NCI-H748 treated with DMSO at 0.1 percent for 48 hours (cell line): ENCODE measurements around the gene FRK.
"Not testable (repeated sequence)": the region's sequence is repeated elsewhere in the genome, so short reads cannot be mapped to it uniquely, and the experiment has no call there.

Experiments used
- DNase-seq: peaks from one replicate; lab custom pipeline; 2025; lab: John Stamatoyannopoulos, UW

The FRK gene

DNA sequence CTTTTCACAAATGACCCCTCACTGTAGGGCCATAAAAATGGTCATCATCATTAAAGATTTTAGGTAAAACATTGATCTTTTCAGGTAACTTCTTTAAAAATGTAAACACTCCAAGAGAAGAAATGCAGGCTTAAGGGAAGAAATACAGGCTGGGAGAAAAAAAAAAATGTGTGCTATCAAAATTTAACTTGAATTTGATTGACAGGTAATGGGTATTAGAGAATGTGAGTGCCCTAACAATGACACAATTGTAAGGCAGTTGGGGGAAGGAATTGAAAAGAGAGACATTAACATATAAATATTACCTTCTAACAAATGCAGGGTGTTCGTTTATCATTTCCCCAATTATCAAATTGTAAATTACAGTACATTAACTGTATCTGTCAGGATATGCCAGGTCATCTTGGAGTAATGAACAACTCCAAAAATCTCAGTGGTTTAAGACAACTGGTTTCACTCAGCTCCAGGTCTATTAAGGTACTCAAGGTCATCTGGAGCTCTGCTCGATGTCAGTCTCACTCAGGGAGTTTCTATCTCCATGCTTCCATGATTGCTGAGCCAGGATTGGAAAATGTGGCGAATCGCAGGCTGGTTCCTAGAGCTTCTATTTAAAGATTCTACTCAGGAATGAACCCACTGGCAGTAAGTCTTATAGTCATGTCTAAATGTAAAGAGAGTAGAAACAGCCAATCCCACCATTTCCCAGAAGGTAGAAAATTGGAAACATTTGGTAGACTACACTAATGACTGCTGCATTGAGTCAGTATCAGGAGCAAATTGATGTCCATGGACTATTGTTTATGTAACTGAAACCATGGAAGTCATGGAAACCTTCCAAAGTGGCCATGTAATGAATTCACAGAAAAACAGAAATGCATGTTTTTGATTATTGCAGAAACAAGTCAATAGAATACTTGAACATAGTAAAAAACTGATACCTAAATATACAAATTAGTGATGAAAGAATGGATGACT lies 55.6 kb downstream of the FRK start:
- no peak for DNase-seq

DNA sequence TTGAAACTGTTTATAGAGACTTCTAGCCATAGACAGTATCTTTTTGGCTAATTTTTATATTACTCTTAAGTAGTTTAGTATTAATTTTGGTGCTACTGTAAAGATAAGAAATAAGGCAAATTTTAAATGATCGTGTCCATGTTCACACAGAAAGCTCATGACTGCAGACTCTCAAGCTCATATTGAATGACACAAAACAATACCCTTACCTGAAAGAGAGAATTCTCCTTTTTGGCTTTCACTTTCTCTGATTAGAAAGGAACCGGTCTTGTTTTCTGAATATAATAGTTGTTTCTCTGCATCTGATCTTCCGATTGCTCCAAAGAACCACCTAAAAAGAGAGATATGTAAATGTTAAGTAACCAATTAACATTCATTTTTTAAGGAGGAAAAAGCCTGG lies 57.0 kb downstream of the FRK start:
- DNase-seq, result no peak

DNA sequence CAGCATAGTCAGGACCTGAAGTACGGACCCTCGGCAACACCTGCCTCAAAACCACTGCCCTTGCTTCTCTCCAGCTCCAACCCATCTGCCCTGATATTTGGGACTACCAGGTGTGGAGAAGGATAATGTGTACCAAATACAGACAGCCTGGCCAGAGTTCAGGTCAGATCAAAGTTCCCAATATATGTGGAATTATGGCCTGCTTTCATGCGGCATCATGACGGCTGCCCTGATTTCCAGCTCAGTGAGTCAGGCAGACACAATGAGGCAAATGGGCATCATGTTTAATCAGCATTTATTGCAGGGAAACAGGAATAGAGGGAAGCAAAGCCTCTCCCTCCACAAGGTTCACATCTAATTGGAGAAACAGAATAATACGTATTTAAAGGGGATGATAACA lies 57.9 kb downstream of the FRK start:
- no peak for DNase-seq

DNA sequence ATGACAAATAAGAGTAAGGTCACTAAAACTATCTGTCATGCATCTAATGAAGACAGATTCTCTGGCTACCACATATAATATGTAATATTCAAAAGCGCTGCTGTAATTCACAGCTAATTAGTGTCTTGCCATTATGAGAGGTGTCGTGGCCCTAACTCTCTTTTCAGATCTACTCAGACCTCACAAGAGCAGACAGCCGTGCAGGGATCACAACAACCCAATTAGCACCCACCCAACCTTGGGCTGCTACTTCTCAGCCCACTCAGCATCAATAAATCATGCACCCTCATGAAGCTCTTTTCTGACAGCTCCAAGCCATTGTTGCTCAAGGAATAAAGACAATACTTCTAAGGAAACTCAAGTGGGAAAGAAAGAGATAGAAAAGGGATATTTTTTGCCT lies 61.5 kb downstream of the FRK start:
- DNase-seq, result no peak

DNA sequence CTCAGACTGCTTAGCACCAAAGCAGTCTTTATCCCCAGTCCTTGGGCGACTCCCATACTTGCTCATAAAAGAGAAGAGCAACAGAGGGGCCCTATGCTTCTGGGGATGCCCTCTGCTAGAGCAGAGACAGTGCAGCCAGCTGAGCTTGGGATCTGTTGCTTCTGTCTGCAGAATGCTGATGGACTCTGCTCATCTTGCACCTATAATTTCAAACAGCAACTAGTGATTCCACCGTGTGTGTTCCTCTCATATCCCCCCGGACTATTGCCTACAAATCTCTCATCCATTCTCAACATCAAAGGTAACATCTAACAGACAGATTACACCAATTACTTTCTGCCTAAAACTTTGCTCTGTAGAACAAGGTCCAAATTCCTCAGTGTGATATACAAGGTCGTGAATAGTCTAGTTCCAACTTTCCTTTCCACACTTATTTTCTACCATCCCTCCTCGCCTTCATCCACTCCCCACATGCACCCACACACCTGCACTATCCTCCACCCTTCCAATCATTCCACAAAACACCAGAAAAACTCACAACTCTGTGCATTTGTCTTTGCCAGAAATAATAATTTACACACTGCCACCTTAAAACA lies 62.6 kb downstream of the FRK start:
- DNase-seq, result no peak

DNA sequence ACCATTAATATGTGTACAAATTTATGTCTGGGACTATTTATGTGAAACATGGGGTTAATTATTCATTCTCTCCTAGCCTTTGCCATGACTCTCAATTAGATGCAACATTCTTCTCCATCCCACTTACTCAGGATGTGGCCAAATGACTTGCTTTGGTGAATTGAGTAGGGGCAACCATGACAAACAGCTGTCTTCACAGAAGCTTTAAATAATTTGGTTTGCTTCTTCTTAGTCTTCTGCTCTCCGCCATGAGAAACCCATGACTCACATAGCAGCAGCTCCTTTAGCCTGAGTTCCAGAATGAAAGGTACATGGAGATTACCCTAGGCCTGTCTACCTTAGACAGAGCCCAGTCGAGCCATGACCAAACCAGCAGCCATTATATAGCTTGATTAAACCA lies 74.7 kb downstream of the FRK start:
- DNase-seq, result no peak

DNA sequence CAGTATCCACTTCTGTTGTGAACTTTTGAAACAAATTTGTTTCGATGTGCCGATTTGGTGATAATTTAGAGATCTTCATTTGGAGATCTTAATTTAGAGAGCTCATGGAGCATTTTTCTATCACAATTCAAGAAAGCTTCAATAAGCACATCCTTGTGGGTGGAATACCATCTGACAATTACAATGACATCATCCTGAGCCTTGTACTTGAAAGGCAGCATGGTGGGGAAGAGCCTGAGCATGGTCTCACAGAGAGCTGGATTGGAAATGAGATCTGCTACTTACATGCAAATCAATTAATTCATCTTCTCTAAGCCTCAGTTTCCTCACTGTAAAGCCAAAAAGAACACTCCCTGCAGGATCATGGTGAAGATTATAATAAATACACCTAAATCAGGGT lies 75.9 kb downstream of the FRK start:
- no peak for DNase-seq

DNA sequence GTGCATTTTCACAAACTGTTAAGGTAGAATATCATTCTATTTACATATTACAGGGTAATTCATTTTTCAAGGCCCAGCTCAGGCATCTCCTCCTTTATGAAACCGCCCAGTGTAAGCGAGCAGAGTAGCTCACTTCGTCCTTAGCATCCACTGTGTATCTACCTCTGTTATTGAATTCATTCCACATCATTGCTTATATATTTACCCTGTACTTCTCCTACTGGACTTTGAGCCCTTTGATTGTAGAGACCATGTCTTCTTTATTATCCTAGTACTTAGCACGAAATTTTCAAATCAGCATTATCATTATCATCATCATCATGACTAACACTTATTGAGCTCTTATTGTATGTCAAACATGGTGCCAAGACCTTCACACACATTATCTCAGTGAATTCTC lies 76.7 kb downstream of the FRK start:
- DNase-seq, result no peak

DNA sequence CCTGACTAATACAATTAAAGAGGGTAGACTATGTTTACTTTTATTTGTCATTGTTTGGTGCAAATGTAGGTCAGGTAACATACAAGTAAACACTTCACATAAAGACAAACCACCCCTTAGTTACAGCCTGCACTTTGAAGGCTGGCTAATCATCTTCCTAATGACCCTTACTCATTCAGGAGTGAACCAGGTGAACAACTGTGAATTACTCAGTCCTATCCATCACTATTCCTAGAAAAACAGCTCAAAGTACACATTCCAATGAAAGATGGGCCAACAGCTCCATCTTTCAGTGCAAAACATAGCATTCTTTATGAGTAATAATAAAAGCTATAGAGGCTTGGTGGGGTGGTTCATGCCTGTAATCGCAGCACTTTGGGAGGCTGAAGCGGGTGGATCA lies 78.2 kb downstream of the FRK start:
- DNase-seq, result no peak

DNA sequence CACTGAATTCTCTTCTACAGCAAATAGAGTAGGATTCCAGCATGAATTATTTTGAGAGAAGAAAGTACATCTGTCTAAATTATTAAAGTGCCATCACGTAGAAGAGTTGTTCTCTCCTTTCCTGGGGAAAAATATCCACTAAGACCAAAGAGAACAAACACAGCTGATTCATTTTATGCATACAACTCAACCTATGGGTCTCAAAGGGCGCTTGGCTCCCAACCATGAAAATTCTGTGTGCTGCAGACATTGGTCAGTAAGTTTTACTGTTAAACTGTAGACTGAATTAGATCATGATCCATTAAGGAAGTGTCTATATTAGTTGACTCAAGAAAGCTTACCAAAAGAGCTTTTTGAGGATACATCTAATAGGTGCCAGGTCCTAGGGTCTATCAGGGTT lies 83.5 kb downstream of the FRK start:
- no peak for DNase-seq

DNA sequence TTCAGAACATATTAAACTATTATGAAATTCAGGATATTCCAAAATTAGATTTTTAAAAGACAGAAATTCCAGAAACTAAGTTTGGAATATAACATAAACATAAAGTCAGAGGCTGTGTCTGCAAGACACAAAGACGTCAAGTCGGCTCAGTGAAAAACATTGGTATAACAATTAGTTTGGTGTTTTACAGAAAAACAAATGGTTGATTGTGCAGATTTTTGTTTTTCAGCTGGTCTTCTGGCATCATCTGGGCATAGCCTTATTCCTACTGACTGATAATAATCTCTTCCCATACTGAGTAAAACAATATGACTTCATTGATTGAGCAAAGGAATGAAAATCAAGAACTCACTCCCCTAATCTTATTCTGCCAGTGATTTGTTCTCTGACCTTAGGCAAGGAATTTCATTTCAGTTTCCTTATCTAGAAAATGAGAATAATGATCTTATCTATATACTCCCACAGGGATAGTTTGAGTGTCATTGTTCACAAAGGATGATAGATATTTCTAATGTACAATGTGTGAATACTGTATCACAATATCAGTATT lies 84.3 kb downstream of the FRK start:
- no peak for DNase-seq

DNA sequence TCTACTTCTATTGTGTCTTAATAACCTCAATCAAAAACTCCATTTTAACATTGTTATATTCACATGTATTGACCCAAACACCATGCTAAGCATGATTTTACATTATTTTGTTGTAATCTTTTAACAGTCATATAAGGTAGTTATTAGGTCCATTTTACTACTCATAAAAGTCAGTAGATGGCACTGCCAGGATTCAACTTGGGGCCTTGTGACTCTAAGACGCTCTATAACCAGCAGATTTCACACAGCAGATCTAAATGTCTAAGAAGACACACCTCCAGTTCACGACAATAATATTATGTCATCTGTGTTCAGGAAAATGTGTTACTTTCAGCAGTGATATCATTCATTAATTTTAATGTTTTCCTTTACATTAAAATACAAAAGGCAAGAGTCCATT lies 88.0 kb downstream of the FRK start:
- no peak for DNase-seq

DNA sequence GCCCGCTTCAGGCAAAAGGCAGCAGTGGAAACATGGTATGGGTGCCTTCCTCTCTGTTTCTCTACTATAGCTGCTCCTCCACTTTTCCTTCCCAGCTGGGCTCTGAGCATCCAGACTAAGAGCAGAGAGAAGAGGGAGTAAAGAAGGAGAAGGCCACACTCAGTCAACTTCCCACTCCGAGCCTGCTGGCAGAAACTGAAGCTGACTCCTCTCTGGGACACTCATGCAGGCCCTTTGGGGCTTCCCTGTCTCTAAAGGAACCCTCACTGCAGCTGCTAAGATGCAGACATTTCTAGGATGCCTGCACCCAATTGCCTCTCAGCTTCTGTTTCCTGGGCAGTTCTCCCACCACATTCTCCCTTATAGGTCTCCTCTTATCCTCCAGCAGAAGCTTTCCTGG lies 88.9 kb downstream of the FRK start:
- DNase-seq, result no peak

DNA sequence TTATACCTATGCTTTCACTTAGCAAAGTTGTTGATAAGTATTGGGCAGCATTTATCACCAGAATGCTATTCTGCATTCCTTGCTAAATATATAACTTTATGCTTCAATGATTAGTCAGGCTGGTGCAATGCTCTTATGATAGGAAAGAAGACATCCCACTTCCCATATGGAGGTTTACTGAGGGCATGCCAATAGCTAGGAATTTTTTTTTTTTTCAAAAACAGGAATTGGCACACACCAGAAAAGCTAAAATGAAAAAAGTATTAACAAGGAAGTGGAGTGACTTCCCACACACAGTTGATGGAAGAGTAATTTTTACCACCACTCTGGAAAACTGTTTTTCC lies 90.8 kb downstream of the FRK start:
- DNase-seq, result no peak

DNA sequence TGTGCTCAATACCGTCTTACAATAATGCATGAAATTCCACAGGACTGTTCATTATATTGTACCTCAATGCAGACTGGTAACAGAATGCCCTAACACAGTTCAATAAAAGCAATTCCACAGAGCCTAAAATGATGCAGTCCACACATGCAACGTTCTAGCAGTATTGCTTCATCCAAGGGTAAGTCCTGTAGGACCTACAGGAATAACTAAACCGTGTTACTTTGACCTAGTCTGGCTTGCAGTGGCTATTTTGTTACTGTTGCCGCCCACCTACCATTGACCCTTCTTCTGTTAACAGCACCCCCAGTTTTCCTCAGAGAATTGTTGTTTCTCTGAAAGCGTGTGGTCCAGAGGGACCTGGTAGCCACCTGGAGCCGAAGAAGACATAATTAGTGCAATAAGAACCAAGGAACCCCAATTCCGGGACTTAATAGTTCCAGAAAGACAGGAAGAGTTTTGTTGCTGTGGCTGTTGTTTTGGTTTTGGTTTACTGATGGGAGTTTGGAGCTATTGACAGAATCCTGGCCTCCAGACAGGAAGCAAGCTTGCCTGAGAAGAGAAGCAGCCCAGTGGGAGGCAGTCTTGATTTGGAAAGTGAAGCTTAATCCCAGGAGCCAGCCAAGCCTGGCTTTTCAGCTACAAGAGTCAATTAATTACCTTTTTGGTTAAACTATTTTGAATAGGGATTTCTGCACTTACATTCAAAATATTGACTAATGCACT lies 91.3 kb downstream of the FRK start:
- DNase-seq, result no peak

DNA sequence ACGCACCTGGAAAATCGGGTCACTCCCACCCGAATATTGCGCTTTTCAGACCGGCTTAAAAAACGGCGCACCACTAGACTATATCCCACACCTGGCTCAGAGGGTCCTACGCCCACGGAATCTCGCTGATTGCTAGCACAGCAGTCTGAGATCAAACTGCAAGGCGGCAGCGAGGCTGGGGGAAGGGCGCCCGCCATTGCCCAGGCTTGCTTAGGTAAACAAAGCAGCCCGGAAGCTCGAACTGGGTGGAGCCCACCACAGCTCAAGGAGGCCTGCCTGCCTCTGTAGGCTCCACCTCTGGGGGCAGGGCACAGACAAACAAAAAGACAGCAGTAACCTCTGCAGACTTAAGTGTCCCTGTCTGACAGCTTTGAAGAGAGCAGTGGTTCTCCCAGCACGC lies 100.4 kb downstream of the FRK start:
- DNase-seq, result not testable (repeated sequence)

DNA sequence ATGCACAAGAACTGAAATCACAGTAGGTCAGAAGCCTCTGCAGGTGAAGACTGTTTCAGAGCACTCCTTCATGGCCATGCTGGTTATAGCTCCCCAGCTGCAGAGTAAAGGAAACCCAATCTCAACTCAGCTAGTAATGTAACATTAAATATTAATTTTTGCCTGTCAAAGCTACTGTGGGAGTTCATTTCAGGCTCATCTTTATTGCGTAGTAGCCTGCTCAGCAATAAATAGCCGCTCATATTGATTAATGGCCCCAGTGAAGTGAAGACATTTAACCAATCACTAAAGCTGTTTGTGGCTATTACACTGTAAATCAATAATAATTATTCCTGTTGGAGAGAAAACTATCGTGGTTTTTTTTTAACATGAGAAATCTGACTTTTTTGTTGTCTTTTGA lies 101.7 kb downstream of the FRK start:
- DNase-seq, result no peak

DNA sequence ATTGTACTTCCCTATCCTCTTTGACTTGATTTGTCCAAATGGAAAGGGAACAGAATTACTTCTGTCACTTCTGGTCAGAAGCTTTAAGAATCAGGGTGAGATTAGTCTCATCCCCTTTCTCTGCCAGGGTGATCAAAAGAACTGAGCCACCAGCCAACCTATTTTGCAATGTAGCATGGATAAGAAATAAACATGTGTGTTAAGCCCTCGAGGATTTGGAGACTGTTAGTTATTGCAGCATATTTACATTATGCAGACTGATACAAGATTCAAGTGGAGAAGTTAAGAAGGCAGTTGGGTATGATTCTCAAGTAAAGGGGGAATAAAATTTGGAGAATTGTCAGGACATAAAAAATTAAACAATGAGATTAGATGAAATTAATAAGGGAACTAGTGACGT lies 106.0 kb downstream of the FRK start:
- no peak for DNase-seq

DNA sequence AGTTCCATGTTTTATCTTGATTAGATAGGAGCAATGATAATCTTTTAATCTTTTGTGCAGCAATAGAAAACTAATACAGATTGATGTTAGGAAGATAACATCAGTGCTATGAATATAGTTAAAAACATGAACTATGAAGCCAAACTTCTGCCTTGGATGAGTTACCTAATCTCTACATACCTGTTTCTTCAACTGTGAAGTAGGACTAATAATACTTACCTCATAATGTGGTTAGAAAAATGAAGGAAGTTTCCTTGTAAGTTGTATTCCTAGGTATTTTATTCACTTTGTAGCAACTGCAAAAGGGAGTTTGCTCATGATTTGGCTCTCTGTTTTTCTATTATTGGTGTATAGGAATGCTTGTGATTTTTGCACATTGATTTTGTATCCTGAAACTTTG lies 111.9 kb downstream of the FRK start:
- no peak for DNase-seq

DNA sequence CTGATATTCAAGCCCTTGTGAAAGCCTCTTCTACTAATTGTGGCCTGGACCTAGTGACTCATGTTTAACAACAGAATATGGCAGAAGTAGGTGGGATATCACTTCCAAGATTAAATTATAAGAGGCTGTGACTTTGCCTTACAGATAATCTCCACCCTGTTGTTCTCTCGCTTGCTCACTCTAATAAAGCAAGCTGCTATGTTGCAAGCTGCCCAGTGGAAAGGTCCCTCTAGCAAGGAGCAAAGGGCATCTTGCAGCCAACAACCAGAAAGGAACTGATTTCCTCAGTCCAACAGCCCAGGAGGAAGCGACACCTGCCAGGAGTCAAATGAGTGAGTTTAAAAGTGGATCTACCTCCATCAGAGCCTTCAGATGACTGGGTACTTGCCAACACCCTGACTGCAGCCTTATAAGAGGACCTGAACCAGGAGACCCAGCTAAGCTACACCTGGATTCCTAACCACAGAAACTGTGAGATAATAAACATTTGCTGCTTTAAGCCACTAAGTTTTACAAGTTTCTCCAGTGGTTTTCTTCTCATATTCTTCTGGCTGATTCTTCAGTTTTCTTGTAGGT lies 112.6 kb downstream of the FRK start:
- DNase-seq, result no peak

DNA sequence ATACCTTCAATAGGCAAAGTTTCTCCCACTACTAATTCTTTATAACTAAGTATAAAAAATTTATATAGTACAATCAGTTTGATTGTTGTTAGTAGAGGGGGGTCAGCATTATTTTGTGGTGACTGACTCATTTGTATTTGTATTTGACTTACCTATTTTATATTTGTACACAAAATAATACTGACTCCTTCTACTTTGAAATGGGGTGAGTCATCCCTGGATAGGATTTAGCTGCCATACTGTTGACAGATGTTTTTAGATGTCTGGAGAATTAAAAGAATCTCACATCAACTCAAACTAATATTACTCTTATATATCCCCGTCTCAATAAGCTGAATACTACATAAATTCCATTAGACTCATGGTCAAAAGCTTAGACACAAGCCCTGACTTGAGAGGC lies 114.9 kb downstream of the FRK start:
- DNase-seq, result no peak

DNA sequence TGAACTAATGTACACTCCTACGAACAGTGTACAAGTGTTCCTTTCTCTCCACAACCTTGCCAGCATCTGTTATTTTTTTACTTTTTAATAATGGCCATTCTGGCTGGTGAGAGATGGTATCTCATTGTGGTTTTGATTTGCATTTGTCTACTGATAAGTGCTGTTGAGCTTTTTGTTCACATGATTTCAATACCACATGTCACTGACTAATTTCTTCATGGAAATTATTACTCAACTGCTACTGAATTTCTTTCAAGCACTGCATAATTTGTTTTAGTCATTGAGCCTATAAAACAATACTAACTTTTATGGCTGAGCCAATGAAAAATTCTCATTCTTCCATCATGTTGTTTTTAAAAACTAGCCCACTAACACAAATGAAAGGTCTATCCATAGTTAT lies 115.4 kb downstream of the FRK start:
- no peak for DNase-seq

DNA sequence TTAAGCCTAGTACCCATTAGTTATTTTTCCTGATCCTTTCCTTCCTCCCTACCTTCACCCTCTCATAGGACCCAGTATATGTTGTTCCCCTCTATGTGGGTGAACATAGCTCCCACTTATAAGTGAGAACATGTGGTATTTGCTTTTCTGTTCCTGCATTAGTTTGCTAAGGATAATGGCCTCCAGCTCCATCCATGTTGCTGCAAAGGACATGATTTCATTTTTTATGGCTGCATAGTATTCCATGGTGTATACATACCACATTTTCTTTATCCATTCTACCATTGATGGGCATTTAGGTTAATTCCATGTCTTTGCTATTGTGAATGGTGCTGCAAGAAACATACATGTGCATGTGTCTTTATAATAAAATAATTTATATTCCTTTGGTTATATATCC lies 115.9 kb downstream of the FRK start:
- not testable (repeated sequence) for DNase-seq
